HepG2 (cell line): ENCODE measurements around the gene HDAC4.

Experiments
- CREB1 ChIP-seq, 2 experiments: fragments of 450-650 bp in 1 of 2; IDR thresholded peaks; 2 replicates each; pipeline ENCODE4 v1.6.1; 2016 to 2017; ENCODE audit warnings: control low read depth in 1 of 2, mild to moderate bottlenecking in 1 of 2, missing compliant biosample characterization in 1 of 2, missing genetic modification characterization in 1 of 2
- RNF2 ChIP-seq: fragments of 450-650 bp; conservative IDR thresholded peaks from 2 replicates; pipeline ENCODE4 v1.6.1; 2016; ENCODE audit warnings: low read depth
- ZBTB44 ChIP-seq: sonication (generic); formaldehyde crosslinking; IDR thresholded peaks from 2 replicates; pipeline ENCODE4 v1.4.0; 2020; ENCODE audit warnings: missing genetic modification reagents
- ZNF746 ChIP-seq: sonication (generic); formaldehyde crosslinking; IDR thresholded peaks from 2 replicates; pipeline ENCODE4 v1.8.0; 2022; ENCODE audit warnings: mild to moderate bottlenecking, missing genetic modification reagents

GRCh38 chr2:239022437-239023260, 378.2 kb downstream of the HDAC4 start:
- no peak for TF ChIP-seq ZNF746 (CRISPR knock-in tag)
- TF ChIP-seq CREB1 (IDR thresholded peaks at IDR 0.05) = no peak
- no peak for TF ChIP-seq CREB1 (CRISPR knock-in tag; IDR thresholded peaks at IDR 0.05)
- TF ChIP-seq ZBTB44 (CRISPR knock-in tag) = no peak
- TF ChIP-seq RNF2 = no peak
